ENCODE data around the gene ALPP.
"Not testable (repeated sequence)": the region's sequence is repeated elsewhere in the genome, so short reads cannot be mapped to it uniquely, and the experiment has no call there.

The ALPP gene

DNA sequence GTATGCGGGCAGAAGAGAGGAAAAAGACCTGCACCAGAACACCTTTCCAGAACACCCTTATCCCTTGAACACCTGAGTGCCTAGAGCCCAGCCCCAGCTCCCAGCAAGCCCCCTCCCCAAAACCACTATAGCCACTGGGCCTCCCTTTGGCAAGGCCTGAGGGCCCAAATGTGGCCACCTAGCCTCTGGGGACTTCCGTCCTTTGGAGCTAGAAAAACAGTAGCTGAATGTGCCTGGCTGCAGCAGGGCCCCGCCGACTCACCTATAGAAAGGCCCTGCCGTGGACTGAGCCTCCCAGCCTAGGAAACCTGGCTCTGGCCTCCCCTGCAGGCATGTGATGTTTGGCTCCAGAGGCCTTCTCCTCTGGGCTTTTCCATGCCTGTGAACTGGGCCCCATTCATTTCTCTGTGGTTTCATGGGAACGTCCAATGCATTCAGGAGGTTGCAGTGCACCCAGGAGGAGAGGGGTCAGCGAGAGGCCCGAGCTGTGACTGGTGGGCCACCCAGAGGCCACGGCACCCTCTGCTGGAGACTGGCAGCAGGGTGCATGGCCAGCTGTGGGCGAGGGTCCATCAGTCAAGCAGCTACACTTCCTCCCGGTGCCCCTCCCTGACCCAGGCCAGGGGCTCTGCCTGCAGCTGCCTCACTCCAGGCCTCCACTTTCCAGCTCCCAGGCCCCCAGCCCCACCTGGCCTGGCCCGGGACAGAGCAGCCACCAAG is 15.3 kb upstream of the ALPP start:
- not testable (repeated sequence) for DNase-seq

DNA sequence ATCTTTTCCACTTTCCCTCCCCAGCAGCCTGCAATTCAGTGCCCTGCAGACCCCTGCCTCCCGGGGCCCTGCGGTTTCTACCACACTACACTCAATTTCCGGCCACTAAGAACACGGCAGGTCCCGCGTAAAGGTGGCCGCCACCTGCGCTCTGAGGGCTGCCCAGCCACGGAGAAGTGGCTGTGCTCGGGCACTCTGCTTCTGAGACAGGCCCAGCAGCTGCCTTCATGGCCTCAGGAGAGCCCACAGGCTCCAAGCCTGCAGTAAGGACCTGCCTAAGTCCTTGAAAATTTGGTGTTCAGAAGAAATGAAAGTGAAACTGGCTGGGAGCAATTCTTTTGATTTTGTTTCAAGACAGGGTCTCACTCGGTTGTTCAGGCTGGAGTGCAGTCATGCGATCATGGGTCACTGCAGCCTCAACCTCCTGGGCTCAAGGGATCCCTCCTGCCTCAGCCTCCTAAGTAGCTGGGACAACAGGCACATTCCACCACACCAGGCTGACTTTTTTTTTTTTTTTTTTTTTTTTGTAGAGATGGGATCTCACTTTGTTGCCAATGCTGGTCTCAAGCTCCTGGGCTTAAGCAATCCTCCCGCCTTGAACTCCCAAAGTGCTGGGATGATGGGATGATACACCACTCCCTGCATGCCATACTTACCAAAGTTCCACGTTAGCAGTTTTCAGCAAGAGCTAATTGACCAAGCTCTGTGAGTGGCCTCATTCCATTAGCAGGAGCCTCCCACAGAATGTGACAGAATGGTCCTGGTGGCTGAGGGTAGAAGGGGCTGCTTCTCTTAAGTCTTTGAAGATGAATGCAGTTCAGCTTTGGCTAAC is 14.6 kb upstream of the ALPP start:
- DNase-seq: no peak

DNA sequence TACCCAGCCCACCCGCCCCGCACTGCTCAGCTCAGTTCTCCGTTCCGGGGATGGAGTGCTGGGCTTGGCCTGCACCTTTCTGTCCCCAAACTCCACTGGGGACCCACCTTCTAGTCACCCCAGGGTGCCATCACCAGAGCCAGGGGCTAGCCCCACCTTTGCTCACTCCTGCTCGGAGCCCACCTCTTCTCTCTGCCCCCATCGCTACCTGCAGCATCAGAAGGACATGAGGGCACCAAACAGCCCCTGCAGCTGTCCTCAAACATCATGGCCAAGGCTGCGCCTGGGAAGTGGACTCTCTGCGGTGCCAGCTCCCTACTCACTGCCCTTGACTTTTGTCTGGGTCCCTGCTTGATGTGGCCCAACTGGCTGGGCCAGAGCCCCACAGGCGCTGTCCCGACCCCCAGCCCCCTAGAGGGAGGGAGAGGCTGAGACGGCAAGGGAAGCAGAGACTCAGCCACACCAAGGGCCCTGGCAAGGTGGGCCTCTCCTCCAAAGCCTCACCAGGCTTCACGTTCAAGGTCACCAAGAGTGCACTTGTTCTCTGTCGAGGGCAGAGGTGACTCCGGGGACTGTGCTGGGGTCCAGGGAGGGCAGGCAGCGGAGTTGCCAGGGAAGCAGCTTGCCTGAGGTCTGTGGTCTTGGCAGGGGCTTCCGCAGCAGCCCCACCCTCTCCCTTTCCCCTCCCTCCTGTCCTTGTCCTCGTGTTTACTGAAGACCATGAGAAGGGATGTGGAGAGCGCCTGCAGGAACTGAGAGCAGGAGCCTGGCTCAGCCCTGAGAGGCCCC is 13.6 kb upstream of the ALPP start:
- DNase-seq: not testable (repeated sequence)

DNA sequence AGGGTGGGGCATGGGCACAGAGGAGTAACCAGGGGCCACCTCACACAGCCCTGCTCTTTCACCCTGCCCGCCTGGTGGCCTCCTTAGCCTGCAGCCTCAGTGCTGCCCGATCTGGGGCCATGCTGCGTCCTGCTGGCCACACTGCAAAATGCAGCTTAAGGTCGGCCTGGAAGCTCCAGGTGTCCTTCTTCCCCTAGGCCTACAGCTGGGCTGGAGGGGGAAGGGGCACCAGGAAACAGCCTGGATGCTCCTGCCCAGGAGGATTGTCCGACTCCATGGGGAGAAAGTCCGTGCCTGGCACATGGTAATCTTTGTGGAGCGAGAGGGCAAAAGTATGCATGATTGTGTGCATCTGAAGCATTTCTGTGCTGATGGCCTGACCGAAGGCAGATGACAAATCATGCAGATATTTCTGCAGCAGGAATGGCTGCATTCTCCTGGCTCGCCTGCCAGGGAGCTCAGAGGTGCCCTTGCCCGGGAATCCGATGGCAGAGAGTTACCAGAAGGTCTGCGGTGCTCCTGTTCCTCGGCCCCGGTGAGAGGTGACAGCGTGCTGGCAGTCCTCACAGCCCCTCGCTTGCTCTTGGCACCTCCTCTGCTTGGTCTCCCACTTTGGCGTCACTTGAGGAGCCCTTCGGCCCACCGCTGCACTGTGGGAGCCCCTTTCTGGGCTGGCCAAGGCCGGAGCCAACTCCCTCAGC is 12.8 kb upstream of the ALPP start:
- DNase-seq: no peak

DNA sequence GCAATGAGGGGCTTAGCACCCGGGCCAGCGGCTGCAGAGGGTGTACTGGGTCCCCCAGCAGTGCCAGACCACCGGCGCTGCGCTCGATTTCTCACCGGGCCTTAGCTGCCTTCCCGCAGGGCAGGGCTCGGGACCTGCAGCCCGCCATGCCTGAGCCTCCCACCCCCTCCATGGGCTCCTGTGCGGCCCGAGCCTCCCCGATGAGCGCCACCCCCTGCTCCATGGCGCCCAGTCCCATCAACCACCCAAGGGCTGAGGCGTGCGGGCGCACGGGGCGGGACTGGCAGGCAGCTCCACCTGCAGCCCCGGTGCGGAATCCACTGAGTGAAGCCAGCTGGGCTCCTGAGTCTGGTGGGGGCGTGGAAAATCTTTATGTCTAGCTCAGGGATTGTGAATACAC is 12.1 kb upstream of the ALPP start:
- DNase-seq: not testable (repeated sequence)

DNA sequence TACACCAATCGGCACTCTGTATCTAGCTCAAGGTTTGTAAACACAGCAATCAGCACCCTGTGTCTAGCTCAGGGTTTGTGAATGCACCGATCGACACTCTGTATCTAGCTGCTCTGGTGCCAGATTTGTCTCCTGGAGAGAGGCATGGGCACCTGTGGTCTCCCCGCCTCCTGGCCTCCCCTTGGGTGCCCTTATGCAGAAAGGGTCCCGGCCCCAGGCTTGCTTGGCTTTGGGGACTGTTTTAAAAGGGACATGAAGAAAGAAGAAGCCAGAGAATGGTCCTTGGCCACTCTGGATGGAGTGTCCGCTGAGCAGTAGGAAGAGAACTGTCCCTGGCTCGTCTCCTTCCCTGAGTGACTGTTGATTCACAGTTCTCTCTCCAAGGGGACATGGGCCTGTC is 11.5 kb upstream of the ALPP start:
- no peak for DNase-seq

DNA sequence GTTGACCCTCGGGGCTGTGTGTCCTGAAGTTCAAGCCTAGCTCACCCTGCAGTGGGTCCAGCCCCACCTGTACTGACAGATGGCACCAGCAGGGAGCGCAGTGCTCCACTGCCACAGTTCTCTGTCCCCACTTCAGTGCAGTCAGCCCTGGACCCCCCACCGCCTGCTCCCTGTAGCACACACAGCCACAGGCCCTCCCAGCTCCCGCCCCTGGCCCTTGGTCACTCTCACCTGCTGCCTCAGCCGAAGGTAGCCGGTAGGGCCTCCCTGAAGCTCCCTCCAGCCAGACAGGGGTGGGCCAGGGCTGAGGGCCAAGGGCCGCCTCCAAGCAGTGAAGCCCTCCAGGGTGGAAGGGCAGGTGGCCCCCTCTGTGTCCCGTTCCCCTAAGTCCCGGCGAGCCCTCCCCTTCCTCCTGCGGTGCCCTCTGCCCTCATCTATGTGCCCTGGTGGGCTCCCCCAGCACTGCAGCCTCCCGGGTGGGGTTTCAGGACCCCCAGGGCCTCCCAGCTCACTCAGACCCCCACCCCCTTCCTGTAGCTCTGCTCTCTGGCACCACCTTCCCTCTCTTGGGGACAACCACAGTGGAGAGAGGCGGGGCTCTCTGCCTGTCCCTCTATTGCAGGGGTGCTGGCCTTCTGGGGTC is 10.8 kb upstream of the ALPP start:
- DNase-seq: no peak

DNA sequence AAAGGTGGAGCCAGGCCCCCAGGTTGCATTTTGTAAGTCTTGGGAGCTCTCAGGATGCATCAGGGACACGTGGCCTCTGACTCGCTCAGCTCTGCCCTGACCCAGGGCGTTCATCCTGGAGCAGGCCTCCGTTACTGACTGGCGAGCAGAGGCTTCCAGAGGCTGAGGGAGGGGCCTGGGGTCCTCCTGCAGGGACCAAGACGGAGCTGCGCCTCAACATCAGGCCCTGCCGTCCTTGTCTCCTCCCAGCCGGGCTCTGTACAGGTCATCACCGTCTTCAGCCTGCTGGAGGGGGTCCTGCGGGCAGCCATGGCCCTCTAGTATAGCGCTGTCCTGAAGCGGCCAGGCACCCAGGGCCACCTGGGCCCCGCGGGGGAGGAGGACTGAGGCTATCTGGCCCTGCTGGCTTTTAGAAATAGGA is 10.2 kb upstream of the ALPP start:
- DNase-seq: no peak

DNA sequence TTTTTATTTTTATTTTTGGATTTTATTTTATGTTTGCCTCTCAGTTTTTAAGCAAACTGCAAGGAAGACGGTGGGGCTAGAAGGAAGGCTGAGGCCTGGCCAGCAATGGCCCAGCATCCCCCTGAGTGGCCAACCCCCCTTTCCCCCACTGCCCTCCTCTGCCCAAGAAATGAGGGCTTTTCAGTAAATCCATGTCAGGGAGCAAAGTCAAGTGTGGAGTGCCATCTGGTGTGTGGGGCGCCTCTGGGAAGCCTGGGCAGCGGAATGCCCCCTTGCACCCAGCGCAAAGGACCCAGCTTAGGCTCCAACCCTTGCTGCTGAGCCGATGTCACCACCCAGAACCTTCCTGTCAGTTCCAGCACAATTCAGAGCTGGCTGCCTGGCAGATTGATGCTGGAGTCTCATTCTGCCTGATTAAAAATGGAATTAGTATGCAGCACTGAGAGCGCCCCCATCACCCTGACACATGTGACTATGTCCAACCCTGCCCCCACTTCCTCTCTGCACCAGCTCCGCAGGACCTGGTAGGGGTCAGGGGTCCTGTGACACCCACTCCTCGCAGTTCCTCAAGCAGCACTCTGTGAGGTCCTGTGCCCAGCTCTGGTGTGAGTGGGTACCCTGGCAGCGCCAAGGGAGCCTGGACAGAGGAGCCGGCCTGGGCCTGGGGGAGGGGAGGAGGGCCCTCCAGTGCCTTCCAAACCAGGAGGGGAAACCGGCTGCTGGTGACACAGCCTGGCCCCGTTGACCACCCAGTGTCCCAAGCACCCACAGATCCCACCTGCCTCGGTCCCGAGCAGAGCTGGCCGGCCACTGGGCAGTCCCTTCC is 9.2 kb upstream of the ALPP start:
- no peak for DNase-seq

DNA sequence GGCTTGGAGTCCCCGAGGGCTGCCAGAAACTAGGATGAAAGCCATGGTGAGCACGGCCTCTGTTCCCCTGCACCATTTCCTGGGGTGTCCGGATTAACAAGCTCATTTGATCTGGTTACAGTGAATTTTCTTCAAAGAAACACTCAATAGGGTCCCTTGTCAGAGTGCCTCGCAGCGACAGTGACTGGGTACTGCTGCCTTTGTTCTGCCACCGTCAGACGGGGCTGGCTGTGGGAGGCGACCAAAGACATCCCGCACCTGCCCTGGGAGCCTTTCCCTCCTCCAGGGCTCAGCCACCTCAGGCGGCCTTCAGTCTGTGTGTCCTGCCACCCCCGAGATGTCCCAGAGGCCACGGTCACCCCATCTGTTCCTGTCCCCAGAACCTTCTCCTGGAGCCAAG is 8.5 kb upstream of the ALPP start:
- DNase-seq: not testable (repeated sequence)

DNA sequence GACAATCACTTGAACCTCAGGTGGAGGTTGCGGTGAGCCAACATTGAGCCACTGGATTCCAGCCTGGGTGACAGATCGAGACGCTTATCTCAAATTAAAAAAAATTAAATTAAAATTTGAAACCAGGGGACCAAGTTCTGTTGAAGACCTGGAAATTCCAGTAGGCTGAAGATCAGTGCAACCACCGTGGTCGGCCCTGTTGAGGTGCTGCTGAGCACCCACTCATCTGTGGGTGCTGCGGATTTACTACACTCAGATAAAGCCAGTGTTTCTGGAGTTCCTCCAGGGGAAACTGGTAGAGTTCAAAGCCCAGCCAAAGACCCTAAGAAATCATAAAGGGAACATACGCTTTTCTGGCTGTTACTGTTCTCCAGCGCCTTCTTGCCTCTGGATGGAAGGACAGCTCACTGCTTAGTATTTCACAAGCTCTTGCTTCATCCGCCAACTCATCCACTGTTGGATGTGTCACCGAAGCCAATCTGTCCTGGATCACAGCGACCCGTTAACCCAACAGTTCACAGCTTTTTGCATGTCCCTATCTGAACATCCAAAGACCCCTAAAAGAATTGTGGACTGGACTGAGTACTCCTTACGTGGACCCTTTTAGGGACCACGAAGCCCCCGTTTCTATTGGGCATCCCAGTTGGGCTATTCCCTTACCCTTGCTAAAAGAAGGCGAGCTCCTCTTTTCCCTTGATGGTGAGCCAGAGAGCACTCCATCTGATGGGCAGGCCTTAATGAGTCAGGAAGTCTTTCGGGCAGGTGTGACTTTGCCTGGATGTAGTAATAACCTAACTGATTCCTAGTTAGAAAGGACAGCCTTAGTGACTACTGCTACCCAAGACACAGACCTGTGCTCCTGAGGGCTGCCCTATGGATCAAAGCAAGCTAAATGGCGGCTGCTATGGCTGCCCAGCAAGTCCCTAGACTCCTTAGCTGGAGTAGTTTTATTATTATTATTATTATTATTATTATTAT is 6.0 kb upstream of the ALPP start:
- DNase-seq: no peak

DNA sequence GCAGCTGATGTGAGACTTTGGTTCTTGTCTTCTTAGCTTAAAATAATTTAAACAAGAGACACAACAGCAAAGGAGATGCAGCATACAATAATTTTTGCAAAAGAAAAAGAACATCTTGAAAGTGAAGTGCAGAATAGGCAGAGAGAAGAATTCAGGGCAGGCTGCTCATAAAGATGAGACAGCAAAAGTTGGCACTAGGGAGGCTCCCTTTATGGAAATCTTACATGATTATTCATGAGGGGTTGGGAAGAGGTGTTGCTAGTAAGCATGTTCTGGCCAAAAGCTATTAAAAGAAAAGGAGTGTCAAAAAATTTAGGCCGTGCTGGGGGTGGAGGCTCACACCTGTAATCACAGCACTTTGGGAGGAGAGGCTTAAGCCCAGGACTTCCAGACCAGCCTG is 4.2 kb upstream of the ALPP start:
- DNase-seq: peak in 3 of 58 donors; percentile 4 to 21 (median 17)

DNA sequence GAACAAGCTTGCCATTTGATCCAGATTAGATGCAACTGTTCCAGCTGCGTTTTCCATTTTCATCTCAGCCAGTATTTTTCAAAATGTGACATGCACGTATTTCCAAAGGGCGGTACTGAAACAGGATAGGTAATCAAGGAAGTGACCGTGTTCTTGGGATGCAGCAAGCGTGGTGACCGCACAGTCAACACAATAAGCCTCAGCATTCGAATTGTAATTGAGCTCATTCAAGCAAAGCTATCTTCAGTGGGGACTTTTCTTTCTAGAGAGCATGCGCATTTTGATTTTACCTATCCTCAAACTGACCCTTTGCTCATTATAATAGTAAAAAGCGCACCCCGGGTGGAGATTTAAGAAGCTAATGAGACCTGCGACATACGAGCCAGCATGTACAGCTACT is 3.4 kb upstream of the ALPP start:
- DNase-seq: no peak

DNA sequence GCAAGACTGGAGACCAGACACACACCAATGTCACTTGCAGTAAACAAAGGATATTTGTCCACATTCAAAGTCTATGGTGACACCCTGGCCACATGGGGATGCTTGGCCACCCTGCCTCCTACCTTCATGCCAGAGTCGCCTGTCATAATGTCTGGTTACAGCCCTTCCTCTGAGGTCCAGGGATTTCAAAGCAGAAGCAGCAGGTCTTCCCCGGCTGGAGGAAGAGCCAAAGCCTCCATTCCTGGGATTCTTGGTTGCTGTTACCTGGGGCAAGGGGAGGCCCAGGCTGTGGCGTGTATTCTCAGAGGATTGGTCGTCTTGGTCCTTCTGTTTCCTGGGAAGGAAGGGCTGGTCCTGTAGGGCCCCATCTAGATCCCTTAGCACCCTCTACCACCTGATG is 2.3 kb upstream of the ALPP start:
- no peak for DNase-seq

DNA sequence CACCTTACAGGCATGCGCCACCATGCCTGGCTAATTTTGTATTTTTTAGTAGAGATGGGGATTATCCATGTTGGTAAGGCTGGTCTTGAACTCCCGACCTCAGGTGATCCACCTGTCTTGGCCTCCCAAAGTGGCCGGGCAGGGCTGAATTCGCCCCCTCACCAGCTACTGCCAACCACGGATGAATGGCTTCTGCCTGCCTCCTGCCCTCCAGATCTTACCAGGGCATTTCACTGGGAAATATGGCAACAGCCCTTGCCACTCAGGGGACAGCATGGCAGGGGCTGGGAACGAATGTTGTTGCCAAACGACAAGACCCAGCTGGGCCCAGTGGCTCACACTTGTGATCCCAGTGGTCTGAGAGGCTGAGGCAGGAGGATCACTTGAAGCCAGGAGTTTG is 1.8 kb upstream of the ALPP start:
- no peak for DNase-seq

DNA sequence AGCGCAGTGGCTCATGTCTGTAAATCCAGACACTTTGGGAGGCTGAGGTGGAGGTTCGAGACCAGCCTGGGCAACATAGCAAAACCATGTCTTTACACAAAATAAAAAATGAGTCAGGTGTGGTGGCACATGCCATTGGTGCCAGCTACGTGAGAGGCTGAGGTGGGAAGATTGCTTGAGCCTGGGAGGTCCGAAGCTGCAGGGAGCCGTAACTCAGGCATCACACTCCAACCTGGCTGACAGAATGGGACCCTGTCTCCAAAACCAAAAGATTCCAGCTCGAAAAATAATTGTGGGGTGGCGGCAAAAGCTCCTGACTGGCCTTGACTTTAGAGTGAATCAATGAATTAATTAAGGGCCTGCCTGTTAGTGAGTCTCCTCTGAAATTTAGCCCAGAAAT is 1.2 kb upstream of the ALPP start:
- DNase-seq: no peak

DNA sequence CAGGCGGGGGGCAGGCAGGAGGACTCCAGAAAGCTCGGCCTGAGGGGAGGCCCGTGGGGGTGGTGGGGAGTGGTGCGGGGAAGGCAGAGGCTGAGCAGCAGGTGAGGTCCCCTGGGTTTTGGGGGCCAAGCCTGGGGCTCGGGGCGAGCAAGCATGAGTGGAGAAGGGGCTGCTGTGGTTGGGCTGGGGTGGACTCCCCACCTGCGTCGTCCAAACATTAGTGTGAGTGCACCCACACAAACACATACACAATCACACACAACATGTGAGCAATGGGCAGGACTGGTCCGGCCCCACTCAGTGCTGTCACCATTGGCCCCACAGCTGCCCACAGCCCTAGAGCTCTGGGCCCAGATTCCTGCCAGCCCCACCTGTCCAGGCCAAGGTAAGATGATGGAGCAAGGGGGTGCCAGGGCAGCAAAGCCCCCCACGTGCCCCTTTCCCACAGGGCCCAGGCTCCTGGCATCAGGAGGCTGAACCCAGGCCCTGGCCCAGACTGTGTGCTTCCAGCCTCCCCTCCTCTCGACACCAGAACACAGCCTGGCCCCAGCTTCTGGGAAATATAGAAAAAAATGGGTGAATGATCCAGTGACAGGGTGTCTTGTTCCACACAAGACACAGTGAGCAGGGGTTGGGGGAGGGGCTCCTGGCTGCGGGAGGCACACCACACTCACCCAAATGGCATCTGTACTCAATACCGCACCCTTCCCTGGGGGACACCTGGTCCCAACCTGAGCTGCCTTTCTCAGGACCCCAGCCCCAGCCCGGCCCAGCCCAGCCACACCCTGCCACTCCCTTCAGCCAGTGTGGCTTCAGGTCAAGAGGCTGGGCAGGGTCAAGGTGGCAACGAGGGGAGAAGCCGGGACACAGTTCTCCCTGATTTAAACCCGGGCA is 463 bp upstream of the ALPP start:
- no peak for DNase-seq

Measured in anterior cingulate cortex (tissue), 58 donors.